Renal cortex interstitium (tissue), 11 donors: Measurements from ENCODE around the gene METAP1D. TPM values are rescaled to one million over a fixed set of nuclear protein-coding genes. Genes with fewer than 3 reads are reported as not detected.
A peak's percentile ranks its signal among the peaks of the same experiment; 100 is the strongest.

Experiments used
- DNase-seq, 11 donors: peaks; one replicate each; pipeline ENCODE4 v3.0.0-alpha.2; 2013; ENCODE audit warnings: low read depth in 9 of 11, low spot score in 4 of 11; ENCODE audit errors: extremely low read depth in 1 of 11
- polyA plus RNA-seq, 3 donors: library from polyadenylated mRNA; unstranded; fragments of 120-200 nt; gene quantifications; one replicate each; pipeline ENCODE4 v1.2.1, GENCODE V29; 2013; ENCODE audit not compliant: insufficient read length in 3 of 3

Gene METAP1D
- polyA plus RNA-seq, 3 donors = 12.7 to 20.0 (median 15.3) TPM

GRCh38 chr2:172095146-172095904 is 95.6 kb downstream of the METAP1D start:
- DNase-seq = no peak

- DNase-seq = no peak
These were observed 96.3 kb downstream of the METAP1D start for GRCh38 chr2:172095905-172096625.

- no peak for DNase-seq
These were observed 97.1 kb downstream of the METAP1D start for GRCh38 chr2:172096626-172097547.

GRCh38 chr2:172097557-172098131 is 97.9 kb downstream of the METAP1D start:
- DNase-seq = no peak

- DNase-seq = no peak
These were observed 98.5 kb downstream of the METAP1D start for GRCh38 chr2:172098287-172098649.

GRCh38 chr2:172098650-172099471 is 99.1 kb downstream of the METAP1D start:
- no peak for DNase-seq

- DNase-seq = no peak
These were observed 99.8 kb downstream of the METAP1D start for GRCh38 chr2:172099472-172100079.

- no peak for DNase-seq
These were observed 100.6 kb downstream of the METAP1D start for GRCh38 chr2:172100080-172100934.

- no peak for DNase-seq
These were observed 101.4 kb downstream of the METAP1D start for GRCh38 chr2:172100935-172101820.

GRCh38 chr2:172101821-172102390 is 102.2 kb downstream of the METAP1D start:
- DNase-seq = no peak

GRCh38 chr2:172102391-172103359 is 102.9 kb downstream of the METAP1D start, which contains the start of gene DLX2:
DLX2 (minus strand) TSS chr2:172102900; CDS start chr2:172102538, 362 bp downstream.
- DNase-seq = peak in 9 of 11 donors; percentile 71 to 87 (median 83)

GRCh38 chr2:172103471-172104272 is 103.9 kb downstream of the METAP1D start:
- DNase-seq = peak in 7 of 11 donors; percentile 76 to 82 (median 78)

GRCh38 chr2:172105471-172106107 is 105.8 kb downstream of the METAP1D start:
- no peak for DNase-seq
